HG03060 (cell line): ENCODE results near the gene TYROBP.
"Not testable (repeated sequence)": the region's sequence is repeated elsewhere in the genome, so short reads cannot be mapped to it uniquely, and the experiment has no call there.

Source experiments
- ATAC-seq: cut with Tn5 transposase; IDR thresholded peaks from one replicate; pipeline ENCODE4 v1.9.1; 2021; ENCODE audit warnings: low read depth, moderate number of reproducible peaks; ENCODE audit not compliant: unreplicated experiment

Gene TYROBP

DNA sequence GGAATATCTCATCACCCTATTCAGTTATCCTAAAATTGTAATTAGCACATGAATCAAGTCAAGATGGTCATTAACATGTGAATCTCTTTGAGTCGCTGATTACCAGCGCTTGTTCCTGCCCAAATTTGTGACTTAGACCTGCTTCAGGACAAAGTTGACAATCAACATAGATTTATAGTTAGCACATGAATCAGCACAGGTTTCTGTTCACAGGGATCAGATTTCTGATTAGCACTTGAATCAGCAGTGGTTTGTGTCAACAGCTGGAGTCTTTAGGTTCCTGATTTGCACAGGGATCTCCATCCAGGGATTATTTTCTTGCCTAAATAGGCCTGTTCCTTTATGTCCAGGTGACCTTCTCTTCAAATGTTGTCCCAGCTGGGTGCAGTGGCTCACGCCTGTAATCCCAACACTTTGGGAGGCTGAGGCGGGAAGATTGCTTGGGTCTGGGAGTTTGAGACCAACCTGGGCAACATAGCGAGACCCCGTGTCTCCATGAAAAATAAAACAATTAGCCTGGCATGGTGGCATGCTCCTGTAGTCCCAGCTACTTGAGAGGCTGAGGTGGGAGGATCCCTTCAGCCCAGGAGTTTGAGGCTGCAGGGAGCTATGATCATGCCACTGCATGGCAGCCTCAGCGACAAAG is 24.3 kb upstream of the TYROBP start:
- ATAC-seq, result no peak

DNA sequence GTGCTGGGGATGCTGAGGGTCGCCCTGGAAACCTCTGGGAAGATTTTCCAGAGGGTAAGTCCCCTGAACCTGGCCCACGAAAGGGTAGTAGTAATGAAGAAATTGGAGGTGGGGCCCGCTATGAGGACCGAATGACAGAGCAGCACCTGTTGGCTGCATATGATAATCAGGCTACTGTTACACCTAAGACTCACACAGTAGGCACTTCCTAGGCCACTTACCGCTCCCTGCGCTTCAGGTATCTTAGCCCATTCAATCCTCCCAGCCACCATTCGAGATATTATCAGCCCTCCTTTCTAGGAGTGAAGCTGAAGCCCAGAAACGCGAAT is 23.7 kb upstream of the TYROBP start:
- no peak for ATAC-seq

DNA sequence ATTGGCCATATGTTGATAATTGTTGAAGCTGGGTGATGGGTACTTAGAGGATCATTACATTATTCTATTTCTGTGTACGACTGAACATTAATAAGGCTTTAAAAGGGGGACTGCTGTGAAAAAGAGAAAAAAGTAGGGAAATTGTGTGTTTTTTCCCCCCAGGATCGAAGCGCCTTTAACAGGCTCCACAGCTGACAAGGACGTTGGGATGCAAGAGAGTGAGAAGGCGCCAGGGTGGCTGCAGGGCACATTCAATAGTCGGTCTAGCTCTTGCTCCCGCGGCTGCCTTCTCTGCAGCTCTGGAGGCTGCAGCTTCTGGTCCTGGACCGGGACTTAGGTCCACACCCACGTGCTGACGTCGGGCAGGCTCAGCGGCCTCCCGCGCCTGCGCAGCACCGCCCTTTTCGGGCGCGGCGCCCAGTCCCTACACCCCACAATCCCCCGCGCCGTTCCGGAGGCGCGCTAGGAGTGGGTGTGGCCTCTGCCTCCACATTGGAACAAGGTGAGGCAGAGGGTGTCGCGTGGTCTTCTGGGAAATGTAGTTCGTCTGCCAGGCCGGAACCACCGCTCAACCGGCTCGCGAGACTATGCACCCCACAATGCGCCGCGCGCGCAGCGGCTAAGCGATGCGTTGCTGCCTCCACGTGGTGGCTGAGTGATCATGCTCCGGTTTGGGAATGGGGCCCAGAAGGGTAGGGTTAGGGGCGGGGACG is 23.2 kb upstream of the TYROBP start:
- ATAC-seq, result peak; percentile 79

DNA sequence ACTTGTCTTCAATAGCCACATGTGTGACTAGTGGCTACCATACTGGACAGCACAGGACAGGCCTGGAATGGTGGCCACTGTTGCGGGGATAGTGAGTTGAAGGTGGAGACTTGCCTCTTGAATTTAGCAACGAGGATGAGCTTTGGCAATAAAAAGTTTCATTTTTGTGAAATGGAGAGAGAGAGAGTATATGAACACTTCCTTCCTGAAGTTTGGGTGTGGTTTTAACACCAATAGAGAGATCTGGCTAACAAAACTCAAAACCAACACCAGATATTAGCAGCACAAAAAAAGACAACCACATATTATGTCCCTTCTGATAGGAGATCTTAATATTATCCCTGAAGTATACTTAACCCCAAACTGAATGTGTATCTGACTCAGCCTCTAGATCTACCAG is 21.8 kb upstream of the TYROBP start:
- no peak for ATAC-seq

DNA sequence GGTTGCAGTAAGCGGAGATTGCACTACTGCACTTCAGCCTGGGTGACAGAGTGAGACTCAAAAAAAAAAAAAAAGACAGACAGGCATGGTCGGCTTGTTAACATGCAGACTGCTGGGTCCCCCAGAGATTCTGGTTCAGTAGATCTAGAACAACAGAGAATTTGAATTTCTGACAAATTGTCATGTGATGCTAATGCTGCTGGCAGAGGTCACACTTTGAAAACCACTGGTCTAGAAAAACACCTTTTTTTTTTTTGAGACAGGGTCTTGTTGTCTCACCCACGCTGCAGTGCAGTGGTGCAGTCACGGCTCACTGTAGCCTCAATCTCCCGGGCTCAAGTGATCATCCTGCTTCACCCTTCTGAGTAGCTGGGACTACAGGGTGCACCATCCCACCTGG is 20.4 kb upstream of the TYROBP start:
- ATAC-seq, result no peak

DNA sequence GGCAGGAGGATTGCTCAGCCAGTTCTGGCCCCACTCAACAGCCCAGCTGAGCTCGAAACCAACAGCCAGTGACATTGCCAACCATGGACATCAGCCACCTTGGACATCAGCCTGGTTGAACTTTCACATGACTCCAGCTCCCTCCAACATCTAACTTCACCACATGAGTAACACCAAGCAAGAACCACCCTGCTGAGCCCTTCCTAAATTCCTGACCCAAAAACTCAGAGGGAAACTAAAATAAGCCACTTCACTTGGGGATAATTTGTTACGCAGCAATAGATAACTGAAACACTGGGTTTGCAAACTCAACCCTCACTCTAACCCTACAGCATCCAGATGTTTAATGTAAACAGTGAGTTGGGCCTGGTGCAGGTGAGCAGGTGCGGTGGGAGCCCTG is 17.4 kb upstream of the TYROBP start:
- no peak for ATAC-seq

DNA sequence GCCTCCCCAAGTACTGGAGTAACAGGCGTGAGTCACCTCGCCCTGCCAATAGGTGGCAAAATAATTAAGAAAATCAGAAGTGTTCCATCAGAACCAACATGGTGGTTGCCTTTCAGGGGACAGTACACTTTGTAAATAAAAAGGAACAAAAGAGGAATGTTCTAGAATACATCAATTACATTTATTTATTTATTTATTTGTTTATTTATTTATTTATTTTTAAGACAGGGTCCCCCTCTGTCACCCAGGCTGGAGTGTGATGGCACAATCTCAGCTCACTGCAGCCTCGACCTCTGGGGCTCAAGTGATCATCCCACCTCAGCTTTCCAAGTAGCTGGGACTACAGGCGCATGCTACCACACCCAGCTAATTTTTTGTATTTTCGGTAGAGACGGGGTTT is 12.9 kb upstream of the TYROBP start:
- no peak for ATAC-seq

DNA sequence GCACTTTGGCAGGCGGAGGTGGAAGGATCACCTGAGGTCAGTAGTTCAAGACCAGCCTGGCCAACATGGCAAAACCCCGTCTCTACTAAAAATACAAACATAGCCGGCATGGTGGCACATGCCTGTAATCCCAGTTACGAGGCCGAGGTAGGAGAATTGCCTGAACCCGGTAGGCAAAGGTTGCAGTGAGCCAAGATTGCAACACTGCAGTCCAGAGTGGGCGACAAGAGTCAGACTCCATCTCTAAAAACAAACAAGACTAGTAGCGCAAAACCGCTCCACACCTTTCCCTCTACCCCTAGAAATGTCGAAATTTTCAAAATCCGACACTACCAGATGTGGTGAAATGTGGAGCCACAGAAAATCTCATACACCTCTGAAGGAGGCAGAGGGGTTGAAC is 11.2 kb upstream of the TYROBP start:
- ATAC-seq, result no peak

DNA sequence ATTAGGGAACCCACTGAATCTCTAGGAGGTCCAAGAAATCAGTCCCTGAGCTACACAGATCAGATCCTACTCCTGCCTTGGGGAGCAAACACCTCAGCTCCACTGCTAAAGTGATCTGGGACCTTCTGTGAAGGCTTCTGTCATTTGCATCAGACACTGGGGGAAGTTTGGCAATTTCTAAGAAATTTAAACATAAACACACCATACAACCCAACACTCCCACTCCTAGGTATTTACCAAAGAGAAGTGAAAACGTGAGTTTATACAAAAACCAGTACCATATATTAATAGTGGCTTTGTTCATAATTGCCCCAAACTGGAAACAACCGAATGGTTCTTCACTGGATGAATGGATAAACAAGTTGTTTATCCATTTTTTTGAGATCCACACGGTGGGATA is 7.3 kb upstream of the TYROBP start:
- ATAC-seq, result no peak

DNA sequence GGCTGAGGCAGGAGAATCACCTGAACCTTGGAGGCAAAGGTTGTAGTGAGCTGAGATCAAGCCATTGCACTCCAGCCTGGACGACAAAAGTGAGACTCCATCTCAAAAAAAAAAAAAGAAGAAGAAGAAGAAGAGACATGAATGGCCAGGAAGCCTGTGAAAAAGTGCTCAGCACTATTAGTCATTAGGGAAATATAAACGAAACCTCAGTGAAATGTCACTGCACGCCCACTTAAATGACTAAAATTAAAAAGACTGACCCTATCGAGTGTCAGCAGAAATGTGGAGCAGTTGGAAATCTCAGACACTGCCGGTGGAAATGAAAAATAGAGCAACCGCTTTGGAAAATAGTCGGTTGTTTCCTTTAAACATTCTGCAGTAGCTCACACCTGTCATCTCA is 5.5 kb upstream of the TYROBP start:
- no peak for ATAC-seq

DNA sequence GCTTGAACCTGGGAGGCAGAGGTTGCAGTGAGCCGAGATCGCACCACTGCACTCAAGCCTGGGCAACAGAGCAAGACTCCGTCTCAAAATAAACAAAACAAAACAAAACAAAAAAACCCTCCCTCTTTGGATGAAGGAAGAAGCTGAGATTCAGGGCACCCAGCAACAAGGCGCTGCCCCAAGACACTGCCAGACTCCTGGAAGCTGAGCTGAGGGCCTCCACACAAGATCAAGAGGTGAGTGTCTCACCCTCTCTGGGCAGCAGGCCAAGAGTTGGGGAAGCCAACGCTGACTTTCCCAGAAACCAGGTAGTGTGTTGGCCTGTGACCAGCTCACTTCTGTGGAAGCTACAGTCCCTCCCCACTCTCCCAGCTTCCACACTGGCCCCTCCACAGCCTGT is 3.7 kb upstream of the TYROBP start:
- no peak for ATAC-seq

DNA sequence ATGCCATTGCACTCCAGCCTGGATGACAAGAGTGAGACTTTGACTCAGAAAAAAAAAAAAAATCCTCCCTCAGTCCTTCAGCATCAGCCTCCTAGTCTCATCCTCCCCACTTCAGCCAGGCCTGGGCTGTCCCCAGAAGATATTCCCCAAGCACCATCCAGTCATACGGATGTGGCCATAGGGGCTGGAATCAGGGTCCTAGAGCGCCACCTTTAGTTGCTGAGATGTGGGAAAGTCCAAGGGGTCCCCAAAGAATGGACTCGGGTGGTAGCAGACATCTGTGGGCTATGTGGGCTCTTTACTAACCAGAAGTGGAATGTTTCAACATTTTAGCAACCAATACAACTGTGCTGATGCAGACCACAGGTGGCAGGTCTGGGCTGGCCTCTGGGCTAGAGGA is 3.1 kb upstream of the TYROBP start:
- no peak for ATAC-seq

DNA sequence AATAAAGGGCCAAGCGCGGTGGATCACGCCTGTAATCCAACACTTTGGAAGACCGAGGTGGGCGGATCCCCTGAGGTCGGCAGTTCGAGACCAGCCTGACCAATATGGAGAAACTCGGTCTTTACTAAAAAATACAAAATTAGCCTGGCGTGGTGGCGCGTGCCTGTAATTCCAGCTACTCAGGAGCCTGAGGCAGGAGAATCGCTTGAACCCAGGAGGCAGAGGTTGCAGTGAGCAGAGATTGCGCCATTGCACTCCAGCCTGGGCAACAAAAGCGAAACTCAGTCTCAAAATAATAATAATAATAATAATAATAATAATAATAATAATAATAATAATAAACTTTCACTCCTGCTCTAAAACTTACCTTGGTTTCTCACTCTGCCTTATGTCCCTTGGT is 2.3 kb upstream of the TYROBP start:
- not testable (repeated sequence) for ATAC-seq

DNA sequence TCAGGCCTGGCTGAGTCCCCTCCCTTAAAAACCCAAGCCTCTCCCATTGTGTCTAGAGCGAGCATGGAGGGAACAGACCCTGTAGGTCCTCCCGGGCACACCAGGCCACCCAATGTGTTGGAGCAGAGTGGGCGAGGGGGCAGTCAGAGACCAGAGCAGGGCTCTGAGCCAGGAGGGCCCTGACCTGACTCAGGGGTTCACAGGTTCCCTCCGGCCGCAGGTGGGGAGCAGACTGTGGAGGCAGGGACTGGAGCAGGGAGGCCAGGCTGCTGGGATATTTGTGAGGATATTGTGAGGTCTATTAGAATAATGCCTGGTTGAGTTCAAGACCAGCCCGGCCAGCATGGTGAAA is 1.6 kb upstream of the TYROBP start:
- no peak for ATAC-seq

DNA sequence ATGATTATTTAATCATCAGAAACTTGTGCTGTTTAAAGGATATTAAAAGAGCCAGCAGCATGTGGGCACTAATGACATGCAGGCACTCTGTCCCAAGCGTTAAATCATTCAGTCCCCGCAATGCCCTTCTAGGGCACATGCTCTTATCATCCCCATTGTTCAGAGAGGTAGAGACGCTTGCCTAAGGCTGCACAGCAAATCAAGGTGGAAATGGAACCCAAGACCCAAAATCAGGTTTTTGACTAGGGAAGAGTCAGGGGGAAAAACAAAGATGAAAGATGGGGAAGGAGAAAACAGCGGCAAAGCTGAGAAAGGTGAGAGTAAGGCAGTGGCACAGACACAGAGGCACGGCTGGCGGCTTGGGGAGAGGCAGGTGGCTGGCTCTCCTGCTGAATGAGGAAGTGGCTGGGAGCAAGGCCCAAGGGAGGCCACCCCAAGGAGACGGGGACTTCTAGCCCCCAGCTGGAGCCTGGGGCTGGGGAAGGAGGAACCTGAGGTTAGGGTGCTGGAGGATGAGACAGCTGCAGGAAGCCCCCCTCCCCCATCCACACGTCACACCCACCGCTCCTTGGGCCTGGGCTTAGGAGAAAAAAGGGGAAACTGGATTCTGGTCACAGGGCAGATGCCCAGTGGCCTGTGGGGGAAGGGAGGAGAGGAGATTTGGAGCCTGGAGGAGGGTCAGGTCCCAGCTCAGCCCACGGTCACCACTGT is 1.0 kb upstream of the TYROBP start:
- no peak for ATAC-seq

DNA sequence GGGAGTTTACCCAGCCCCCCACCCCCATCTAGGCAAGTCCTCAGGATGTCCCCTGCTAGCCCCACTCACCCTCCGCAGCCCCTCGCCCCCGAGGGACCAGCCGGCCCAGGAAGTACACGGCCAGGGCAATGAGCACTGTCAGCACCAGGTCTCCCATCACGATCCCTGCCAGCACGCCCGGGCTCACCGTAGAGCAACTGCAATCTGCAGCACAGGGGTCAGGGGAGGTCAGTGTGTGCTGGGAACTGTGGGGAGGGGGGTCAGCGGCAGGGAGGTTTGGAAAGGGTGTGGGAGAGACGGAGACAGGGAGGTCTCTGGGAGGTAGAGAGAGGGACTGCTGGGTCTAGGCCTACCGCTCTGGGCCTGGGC is 734 bp downstream of the TYROBP start:
- ATAC-seq, result no peak

DNA sequence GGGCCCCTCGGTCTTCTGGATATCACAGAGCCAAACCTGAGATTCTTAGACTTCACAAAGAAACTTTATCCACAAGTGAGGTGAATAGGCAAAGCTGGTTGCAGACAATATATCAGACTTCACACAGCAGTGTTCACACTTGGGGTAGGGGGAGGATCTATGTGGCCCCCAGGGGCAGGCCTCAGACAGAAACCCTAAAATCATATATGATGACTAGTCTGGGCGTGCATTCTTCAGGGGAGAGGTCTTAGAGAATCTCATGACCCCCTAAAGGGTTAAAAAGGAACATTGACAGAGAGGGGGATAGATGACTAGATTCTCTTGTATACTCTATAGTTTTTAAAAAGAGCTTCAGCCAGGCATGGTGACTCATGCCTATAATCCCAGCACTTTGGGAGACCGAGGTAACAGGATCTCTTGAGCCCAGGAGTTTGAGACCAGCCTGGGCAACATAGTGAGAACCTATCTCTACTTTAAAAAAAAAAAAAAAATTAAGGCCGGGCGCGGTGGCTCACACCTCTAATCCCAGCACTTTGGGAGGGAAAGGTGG is 2.8 kb downstream of the TYROBP start:
- ATAC-seq, result no peak

DNA sequence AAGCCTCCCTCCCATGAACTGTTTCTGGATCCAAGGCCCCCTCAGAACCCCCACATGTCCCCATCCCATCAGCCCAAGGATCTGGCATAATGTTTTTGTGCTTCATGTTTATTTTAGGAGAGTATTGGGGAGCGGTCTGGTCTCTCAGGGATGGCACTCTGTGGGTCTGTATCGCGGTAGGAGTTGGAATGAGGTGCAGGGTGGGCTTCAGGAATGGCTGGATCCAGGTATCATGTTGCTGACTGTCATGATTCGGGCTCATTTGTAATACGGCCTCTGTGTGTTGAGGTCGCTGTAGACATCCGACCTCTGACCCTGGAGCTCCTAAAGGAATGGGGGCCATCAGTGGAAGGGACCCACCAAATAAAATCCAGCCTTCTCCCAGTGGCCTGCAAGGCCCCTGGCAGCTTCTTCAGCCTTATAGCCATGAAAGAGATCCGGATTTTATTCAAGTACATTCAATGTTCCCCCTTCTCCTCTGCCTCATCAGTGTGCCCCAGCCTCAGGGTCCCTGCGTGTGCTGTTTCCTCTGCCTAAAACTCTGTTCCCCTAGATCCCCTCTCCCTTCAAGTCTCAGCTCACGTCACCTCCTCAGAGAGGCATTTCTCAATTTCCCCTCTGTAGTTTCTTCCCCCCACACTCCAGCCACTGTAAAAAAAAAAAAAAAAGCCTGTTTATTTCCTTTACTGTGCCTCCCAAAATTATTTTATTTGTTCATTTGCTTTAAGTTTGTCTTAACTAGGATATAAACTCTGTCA is 3.6 kb downstream of the TYROBP start:
- no peak for ATAC-seq

DNA sequence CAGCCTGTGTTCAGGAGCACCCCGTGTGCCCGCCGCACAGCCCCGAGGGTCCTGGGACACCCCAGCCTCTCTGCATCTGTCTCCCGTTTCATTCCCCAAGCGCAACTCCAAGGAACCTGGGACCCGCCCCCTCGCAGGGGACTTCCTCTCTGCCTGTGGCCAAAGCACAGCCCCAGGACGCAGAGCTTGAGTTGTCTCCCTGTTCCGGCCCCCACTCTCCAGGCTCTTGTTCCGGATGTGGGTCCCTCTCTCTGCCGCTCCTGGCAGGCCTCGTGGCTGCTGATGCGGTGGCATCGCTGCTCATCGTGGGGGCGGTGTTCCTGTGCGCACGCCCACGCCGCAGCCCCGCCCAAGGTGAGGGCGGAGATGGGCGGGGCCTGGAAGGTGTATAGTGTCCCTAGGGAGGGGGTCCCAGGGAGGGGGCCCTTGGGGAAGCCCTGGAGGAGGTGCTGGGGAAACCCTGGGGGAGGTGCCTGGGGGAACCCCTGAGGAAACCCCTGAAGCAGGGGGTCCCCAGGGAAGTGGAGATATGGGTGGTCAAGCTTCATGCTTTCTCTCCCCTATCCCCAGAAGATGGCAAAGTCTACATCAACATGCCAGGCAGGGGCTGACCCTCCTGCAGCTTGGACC is 4.4 kb downstream of the TYROBP start:
- ATAC-seq, result peak; percentile 31

DNA sequence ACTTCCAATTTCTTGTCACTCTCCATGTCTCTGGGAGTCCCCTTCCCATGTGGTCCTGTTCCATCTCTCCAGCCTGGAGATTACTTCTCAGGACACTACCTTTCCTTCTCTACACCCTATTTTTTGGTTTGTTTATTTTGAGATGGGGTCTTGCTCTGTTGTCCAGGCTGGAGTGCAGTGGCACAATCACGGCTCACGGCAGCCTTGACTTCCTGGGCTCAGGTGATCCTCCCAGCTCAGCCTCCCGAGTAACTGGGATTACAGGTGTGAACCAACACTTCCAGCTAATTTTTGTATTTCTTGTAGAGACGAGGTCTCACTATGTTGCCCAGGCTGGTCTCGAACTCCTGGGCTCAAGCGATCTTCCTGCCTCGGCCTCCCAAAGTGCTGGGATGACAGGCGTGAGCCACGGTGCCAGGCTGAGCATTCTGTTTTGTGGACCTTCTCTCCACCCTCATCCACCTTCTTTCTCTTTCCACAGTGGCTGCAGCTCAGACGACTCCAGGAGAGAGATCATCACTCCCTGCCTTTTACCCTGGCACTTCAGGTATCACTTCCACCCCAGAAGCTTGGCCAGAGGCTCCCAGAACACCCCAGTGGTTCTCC is 5.1 kb downstream of the TYROBP start:
- ATAC-seq, result no peak
